GM19463 (cell line): ENCODE data around the gene MFAP1.
"Not testable (repeated sequence)": the region's sequence is repeated elsewhere in the genome, so short reads cannot be mapped to it uniquely, and the experiment has no call there.

Experiments used
- ATAC-seq: cut with Tn5 transposase; IDR thresholded peaks from one replicate; pipeline ENCODE4 v1.9.1; 2021; ENCODE audit warnings: mild to moderate bottlenecking, moderate library complexity; ENCODE audit not compliant: unreplicated experiment

MFAP1 gene, protein sequence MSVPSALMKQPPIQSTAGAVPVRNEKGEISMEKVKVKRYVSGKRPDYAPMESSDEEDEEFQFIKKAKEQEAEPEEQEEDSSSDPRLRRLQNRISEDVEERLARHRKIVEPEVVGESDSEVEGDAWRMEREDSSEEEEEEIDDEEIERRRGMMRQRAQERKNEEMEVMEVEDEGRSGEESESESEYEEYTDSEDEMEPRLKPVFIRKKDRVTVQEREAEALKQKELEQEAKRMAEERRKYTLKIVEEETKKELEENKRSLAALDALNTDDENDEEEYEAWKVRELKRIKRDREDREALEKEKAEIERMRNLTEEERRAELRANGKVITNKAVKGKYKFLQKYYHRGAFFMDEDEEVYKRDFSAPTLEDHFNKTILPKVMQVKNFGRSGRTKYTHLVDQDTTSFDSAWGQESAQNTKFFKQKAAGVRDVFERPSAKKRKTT

DNA sequence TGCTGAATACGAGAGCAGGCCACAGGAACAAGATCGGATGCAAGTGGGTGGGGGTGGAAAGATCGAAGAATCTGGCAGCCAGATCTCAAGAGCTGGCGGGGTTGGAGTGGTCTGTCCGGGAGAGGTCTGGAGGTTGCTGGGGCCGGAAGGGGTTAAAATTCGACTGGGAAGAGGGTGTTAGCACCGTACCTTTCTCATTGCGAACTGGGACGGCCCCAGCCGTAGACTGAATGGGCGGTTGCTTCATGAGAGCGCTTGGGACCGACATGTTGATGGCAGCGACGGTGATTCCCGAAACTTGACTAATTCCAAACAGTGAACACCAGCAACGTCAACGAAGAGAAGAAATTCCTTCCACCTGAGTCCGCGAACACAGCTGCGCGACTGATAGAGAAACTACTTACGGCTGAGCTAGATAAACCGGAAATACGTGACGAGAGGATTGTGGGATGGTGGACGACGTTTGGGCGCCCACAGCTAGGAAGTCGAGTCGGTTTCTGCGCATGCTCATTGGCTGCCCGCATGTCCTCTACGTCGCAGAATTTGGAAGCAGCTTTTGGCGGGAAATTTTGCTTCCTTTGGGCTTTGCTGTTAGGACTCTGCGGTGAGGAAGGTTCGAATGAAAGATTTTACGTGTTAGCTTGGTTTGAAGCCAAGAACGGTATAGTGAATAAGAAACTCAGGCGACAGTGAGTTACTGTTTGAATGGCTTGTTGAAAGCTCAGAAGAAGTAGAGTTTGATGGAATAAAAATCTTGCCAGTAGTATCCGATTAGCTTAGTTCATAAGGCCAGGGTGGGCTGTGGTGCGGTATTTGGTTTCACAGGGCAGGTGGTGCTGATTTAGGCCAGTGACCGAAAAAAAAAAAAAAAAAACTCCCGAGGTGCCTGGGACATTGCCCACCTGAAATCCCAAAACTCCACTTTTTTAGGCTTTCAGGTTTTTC, at the start of gene MFAP1:
Gene MFAP1, minus strand, starts transcription at position 389 of the 945 bp plus-strand sequence. Its CDS starts 121 bp downstream, at position 268.
- peak; percentile 78 for ATAC-seq

DNA sequence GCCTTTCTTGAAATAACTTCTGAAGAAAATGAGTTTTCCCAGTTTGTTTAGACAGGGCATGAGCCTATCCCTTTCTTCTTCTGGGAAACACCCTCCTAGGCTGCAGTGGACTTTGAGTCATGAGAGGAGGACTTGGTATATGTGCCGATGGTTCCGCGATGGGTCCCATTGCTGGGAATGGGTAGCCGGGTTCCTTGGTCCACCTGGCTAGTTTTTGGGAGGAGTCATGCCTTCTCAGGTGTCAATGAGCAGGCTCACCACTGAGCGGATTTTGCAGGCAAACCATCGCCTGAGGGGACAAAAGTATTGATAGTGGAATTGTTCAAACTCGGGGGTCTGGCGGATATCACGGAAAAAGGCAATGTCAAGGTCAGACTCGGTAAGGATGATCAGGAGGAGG, 49.2 kb upstream of the MFAP1 start:
- ATAC-seq: no peak

DNA sequence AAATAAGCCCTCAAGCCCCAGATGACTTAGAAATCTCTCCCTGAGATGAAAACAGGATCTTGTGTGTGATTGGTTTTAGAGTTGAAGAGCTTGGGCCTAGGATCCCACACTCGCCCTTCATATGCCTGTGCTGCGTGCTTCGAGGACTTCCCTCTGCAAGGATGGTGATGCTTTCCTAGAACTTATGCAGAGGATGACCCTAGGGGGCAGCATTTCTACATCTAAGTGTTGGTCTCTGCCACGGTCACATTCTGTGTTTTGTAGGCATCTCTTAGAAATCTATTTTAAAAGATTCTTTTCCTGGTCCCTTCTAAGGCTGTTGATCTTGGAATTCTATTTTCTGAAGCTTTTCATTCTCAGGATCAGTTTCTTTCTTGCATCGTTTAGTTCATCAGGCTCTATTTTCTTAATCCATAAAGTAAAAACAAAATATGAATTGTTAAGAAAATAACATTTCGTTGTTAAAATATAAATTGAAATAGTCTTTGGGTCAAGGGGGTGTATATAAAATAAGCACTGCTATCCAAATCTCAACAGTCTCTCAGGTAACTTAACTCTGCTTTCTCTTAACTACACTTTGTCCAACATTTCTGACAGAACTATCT, 48.0 kb upstream of the MFAP1 start:
- no peak for ATAC-seq

DNA sequence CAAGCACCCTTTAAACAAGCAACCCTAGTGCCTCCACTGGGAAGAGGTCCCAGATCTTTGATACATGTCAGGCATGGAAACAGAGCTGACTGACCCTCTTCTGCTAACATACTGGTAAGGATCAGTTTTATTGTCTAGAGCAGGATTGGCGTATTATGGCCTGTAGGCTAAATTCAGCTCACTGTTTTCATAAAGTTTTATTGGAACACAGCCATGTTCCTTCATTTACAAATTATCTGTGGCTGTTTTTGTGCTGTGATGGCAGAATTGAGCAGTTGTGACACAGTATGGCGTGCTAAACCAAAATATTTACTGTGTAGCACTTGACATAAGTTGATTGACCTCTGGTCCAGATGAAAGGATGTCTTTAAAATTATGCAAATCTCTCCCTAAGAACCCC, 47.3 kb upstream of the MFAP1 start:
- no peak for ATAC-seq

DNA sequence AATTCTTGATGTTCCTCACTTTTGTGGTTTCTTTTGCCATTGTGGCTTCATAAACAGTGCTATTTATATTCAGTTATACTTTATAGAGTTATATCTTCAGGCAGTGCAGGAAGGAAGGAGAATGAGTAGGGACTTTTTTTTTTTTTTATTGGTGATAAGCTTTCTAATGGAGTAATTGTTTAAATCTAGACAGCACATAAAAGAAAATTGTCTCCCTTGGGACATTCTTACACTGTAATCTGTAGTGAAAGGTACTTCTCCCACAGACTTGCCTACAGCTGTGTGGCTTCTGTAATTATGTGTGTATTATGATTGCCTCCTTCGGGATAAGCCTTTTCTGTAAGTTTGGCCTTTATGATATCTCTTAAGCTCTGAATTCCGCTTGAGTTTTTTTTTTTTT, 43.9 kb upstream of the MFAP1 start:
- no peak for ATAC-seq

DNA sequence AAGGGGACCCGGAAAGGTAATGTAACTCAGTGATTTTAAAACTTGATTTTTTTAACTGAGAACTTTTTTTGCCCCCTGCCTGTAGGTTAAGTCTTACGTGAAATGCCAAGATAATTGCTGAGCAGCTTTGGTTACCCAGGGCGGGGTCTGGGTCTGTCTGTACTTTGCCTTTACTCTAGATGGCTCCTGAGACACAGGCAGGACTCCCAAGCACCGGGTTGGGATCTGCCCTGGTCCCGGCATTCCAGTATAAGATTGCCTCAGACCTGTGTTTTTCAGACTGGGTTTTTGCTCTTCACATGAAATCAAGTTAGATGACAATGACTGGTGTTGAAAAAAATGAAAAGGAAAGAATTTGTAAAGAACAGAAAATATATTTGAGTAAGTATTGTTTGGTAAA, 42.6 kb upstream of the MFAP1 start:
- no peak for ATAC-seq

DNA sequence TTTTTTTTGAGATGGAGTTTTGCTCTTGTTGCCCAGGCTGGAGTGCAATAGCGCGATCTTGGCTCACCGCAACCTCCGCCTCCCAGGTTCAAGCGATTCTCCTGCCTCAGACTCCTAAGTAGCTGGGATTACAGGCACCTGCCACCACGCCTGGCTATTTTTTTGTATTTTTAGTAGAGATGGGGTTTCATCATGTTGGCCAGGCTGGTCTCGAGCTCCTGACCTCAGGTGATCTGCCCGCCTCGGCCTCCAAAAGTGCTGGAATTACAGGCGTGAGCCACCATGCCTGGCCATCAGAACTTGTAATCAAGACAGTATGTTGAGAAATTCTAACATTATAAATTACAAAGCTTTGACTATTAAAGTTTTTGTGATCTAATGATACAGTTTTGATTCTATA, 42.1 kb upstream of the MFAP1 start:
- not testable (repeated sequence) for ATAC-seq

DNA sequence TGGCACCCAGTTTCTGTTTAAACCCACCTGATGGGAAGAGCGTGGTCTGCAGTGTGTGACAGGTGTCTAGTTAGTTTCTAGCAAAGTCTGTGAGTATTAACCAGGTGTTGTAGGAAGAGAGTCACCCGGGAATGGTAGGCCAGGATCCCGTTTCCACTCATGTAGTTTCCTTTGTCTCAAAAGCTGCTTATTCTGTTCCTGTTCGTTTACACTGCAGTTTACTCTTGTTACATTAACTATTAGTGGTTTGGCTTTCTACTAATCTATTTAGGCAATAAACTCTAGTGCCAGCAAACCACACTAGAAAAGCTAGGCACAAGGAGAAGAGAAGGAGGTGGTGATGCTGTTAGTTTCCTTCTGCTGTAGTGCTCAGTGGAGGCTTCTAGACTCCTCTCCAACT, 35.1 kb upstream of the MFAP1 start:
- ATAC-seq: no peak

DNA sequence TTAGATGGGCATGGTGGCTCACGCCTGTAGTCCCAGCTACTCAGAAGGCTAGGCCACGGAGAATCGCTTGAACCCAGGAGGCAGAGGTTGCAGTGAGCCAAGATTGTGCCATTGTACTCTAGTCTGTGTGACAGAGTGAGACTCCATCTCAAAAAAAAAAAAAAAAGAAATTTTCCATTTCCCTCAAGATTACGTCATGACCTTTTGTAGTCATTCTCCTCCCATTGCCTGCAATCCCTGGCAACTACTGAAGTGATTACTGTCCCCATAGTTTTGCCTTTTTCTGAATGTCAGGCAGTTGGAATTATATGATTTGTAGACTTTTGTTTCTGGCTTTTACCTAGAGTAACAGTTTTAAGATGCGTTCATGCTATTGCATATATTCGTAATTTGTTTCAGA, 30.3 kb upstream of the MFAP1 start:
- no peak for ATAC-seq

DNA sequence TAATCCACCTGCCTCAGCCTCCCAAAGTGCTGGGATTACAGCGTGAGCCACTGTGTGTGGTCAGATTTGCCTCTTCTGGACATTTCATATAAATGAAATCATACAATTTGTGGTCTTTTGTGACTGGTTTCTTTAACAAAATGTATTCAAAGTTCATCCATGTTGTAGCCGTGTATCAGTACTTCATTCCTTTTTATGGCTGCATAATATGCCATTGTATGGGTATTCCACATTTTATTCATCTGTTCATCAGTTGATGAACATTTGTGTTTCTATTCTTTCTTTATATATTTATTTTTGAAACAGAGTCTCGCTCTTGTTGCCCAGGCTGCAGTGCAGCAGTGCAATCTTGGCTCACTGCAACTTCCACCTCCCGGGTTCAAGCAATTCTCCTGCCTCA, 28.1 kb upstream of the MFAP1 start:
- no peak for ATAC-seq

DNA sequence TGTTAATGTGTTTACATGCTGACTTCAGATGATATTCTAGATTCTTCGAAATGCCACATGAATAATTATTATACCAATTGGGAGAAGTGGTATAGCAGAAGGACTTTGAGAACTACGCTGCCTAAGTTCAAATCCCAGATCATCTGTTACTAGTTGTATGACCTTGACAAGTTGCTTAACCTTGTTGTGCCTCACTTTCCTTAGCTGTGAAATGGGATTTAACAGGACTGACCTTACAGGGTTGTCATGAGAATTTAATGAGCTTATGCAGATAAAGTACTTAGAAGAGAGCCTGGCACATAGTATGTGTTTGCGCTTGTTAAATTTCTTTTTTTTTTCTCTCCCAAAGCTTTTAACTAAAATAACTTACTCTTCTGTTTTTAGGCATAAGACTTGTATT, 26.8 kb upstream of the MFAP1 start:
- ATAC-seq: no peak

DNA sequence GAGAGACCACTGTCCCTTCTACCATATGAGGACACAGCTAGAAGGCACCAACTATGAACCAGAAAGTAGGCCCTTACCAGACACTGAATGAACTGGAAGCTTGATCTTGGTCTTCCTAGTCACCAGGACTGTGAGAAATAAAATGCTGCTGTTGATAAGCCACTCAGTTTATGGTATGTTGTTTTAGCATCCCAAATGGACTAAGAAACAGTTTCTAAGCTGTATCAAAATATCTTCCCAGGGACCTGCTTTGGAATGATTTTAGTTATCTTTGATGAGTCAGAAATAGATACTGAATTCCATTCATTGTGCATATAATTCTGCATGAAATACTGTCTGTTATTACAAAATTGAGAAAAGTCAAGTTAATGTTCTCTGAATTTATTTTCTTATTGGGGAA, 20.9 kb upstream of the MFAP1 start:
- ATAC-seq: no peak

DNA sequence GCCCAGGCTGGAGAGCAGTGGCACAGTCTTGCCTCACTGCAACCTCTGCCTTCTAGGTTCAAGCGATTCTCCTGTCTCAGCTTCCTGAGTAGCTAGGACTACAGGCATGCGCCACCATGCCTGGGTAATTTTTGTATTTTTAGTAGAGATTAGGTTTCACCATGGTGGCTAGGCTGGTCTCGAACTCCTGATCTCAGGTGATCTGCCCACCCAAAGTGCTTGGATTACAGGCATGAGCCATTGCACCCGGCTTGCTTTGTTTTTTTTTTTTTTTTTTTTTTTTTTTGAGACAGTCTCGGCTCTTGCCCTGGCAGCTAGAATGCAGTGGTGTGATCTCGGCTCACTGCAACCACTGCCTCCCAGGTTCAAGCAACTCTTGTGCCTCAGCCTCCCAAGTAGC, 8.0 kb upstream of the MFAP1 start:
- ATAC-seq: not testable (repeated sequence)

DNA sequence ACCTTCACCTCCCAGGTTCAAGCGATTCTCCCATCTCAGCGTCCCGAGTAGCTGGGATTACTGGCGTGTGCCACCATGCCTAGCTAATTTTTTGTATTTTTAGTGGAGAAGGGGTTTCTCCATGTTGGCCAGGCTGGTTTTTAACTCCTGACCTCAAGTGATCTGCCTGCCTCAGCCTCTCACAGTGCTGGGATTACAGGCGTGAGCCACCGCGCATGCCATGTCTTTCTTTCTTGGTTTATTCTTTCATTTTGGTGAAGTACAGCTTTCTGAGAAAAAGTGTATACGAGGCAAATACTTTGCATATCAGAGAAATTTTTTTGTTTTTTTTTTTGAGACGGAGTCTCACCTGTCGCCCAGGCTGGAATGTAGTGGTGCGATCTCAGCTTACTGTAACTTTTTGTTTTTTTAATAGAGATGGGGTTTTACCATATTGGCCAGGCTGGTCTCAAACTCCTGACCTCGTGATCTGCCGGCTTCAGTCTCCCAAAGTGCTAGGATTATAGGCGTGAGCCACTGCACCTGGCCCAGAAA, 7.1 kb upstream of the MFAP1 start:
- not testable (repeated sequence) for ATAC-seq

DNA sequence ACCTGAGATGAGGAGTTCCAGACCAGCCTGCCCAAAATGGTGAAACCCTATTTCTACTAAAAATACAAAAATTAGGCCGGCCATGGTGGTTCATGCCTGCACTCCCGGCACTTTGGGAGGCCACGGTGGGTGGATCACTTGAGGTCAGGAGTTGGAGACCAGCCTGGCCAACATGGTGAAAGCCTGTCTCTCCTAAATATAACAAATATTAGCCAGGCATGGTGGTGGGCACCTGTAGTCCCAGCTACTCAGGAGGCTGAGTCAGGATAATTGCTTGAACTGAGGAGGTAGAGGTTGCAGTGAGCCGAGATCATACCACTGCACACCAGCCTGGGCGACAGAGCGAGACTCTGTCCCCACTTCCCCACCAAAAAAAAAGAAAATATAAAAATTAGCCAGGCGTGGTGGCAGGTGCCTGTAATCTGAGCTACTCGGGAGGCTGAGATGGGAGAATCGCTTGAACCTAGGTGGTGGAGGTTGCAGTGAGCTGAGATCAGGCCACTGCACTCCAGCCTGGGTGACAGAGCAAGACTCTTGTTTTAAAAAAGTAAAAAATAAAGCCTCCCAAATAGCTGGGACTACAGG, 6.3 kb upstream of the MFAP1 start:
- ATAC-seq: not testable (repeated sequence)

DNA sequence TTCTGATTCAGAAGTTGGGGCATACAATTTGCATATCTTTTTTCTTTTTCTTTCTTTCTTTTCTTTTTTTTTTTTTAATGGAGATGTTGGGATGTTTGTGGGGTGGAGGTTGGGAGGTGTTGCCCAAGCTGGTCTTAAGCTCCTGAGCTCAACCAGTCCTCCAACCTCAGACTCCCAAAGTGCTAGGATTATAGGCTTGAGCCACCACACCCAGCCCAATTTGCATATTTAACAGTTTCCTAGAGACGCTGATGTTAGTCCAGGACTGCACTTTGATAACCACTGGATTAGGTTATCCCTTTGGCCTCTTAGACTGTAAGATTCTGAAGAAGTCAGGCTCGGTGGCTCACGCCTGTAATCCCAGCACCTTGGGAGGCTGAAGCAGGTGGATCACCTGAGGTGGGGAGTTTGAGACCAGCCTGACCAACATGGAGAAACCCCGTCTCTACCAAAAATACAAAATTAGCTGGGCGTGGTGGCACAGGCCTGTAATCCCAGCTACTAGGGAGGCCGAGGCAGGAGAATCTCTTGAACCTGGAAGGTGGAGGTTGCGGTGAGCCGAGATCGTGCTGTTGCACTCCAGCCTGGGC, 5.6 kb upstream of the MFAP1 start:
- not testable (repeated sequence) for ATAC-seq

DNA sequence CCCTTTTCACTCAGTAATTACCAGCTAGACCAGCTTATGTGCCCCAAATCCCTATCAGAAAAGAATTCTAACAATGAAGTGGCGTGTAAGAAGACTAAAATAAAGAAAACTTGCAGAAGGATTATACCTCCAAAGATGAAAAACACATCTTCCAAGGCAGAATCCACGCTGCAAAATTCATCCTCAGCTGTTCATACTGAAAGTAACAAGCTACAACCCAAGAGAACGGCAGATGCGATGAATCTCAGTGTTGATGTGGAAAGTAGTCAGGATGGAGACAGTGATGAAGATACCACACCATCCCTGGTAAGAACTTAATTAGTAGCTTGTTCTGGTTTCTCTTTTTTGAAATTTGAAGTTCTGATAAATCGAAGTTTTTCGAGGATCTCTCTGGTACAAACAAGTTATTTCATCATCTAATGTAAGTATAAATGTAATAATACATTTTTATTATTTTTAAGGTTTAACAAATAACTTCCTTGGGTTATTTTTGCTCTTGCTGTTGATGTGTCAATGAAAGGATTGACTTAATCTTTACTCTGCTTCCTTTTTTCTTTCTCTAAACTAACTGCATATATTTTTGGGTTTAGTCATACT, 3.7 kb upstream of the MFAP1 start:
- ATAC-seq: no peak

DNA sequence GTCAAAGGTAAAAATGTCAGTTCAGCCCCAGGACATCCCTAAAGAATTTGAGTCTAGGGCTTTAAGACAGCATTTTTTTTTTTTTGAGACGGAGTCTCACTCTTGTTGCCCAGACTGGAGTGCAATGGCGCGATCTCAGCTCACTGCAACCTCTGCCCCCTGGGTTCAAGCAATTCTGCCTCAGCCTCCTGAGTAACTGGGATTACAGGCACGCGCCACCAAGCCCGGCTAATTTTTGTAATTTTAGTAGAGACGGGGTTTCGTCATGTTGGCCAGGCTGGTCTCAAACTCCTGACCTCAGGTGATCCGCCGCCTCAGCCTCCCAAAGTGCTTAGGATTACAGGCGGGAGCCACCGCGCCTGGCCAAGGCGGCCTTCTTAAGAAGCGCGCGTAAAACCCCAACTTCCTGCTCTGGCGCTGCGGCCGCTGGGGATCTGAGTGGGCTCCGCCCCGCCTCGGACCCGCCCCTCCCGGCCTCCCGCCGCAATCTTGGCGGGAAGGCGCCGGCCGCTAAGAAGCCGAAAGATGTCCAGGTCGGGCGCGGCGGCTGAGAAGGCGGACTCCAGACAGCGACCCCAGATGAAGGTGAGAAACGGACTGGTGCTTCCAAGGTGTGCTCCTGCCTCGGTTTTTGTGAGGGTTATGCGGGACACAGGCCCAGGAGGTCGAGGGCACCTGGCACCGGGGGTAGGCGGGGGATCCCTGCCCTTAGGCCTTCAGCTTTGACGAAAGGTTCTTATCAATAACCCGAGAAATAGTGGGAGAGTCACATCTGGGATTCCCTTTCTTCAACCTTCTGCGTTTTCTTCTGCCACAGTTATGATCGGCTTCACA, 2.2 kb upstream of the MFAP1 start, which contains the start of gene WDR76:
Gene WDR76, plus strand, starts transcription at position 495 of the 834 bp plus-strand sequence. Its CDS starts 31 bp downstream, at position 526.
- ATAC-seq: peak; percentile 51

DNA sequence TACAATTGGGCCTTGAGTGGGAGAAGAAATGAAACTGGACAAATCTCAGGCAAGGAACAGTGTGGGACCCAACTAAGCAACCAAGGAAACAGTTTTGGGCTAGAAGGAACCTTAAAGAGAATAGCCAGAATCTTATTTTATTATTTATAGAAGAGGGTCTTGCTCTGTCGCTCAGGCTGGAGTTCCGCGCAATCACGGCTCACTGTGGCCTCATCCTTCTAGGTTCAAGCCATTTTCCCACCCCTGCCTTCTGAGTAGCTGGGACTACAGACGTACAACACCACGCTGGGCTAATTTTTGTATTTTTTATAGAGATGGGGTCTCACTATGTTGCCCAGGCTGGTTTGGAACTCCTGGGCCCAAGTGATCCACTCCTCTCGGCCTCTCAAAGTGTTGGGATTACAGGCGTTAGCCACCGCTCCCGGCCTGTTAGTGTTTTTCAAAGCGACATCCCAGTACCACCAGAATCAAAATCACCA, 1.6 kb upstream of the MFAP1 start:
- ATAC-seq: no peak
